Measurements from ENCODE around the gene CALD1. TPM values are rescaled to one million over a fixed set of nuclear protein-coding genes. Genes with fewer than 3 reads are reported as not detected.

The CALD1 gene
- polyA plus RNA-seq, 1 donor from 2014 or later, result 8.0 TPM

- no peak overlapping the region for H3K27ac ChIP-seq (ENCODE audit: low read length)
- no peaks in the 10 kb centered on the region for H3K9me3 ChIP-seq (ENCODE audit: low read length)
- H3K4me3 ChIP-seq (ENCODE audit: low read length), result no peak overlapping the region
- no peaks in the 10 kb centered on the region for H3K36me3 ChIP-seq (ENCODE audit: insufficient read depth, low read length)
- no peaks in the 10 kb centered on the region for H3F3A ChIP-seq (ENCODE audit: insufficient read depth, low read length, poor library complexity, severe bottlenecking)
- H3K4me2 ChIP-seq (ENCODE audit: low read length), result no peak overlapping the region
- no peak overlapping the region for H3K9ac ChIP-seq (ENCODE audit: low read length)
- no peaks in the 10 kb centered on the region for H4K20me1 ChIP-seq (ENCODE audit: insufficient read depth)
- no peaks in the 10 kb centered on the region for H3K27me3 ChIP-seq (ENCODE audit: insufficient read depth, low read depth, low read length)
- no peak overlapping the region for H2AFZ ChIP-seq (ENCODE audit: low read depth, low read length)
- TF ChIP-seq MXI1 (conservative IDR thresholded peaks at IDR 0.05; ENCODE audit: poor library complexity, severe bottlenecking), result no peak
- no peak for TF ChIP-seq TAF1 (IDR thresholded peaks at IDR 0.05; ENCODE audit: low read depth)
- TF ChIP-seq REST (IDR thresholded peaks at IDR 0.05; ENCODE audit: borderline replicate concordance), result no peak
- TF ChIP-seq EP300 (conservative IDR thresholded peaks at IDR 0.05; ENCODE audit: poor library complexity, severe bottlenecking), result no peak
- no peaks in the 10 kb centered on the region for H3K79me2 ChIP-seq (replicated peaks; ENCODE audit: insufficient read depth, low read length)
- H3K9me2 ChIP-seq (ENCODE audit: insufficient read depth, low read length), result no peaks in the 10 kb centered on the region
These were observed 71.7 kb downstream of the CALD1 start for GRCh38 chr7:134851141-134851540.

GRCh38 chr7:134852625-134853024 lies 73.2 kb downstream of the CALD1 start:
- H3K36me3 ChIP-seq (ENCODE audit: insufficient read depth, low read length), result no peaks in the 10 kb centered on the region
- H3K9me2 ChIP-seq (ENCODE audit: insufficient read depth, low read length), result no peaks in the 10 kb centered on the region
- no peaks in the 10 kb centered on the region for H4K20me1 ChIP-seq (ENCODE audit: insufficient read depth)
- no peak overlapping the region for H2AFZ ChIP-seq (ENCODE audit: low read depth, low read length)
- H3K4me2 ChIP-seq (ENCODE audit: low read length), result no peak overlapping the region
- H3K9ac ChIP-seq (ENCODE audit: low read length), result no peak overlapping the region
- H3K4me3 ChIP-seq (ENCODE audit: low read length), result no peak overlapping the region
- H3K27me3 ChIP-seq (ENCODE audit: insufficient read depth, low read depth, low read length), result no peaks in the 10 kb centered on the region
- no peaks in the 10 kb centered on the region for H3K9me3 ChIP-seq (ENCODE audit: low read length)
- H3K79me2 ChIP-seq (replicated peaks; ENCODE audit: insufficient read depth, low read length), result no peaks in the 10 kb centered on the region
- no peak for TF ChIP-seq MXI1 (conservative IDR thresholded peaks at IDR 0.05; ENCODE audit: poor library complexity, severe bottlenecking)
- no peak for TF ChIP-seq REST (IDR thresholded peaks at IDR 0.05; ENCODE audit: borderline replicate concordance)
- TF ChIP-seq CTCF (IDR thresholded peaks at IDR 0.05; ENCODE audit: poor library complexity, severe bottlenecking), result no peak
- no peak for TF ChIP-seq EZH2 (IDR thresholded peaks at IDR 0.05; ENCODE audit: borderline replicate concordance, insufficient read depth, low read length, poor library complexity, severe bottlenecking)
- TF ChIP-seq TAF1 (IDR thresholded peaks at IDR 0.05; ENCODE audit: low read depth), result no peak
- no peak for TF ChIP-seq POLR2AphosphoS5 (IDR thresholded peaks at IDR 0.05)
- TF ChIP-seq SMC3 (conservative IDR thresholded peaks at IDR 0.05; ENCODE audit: poor library complexity), result no peak
- no peak for TF ChIP-seq EP300 (conservative IDR thresholded peaks at IDR 0.05; ENCODE audit: poor library complexity, severe bottlenecking)
- TF ChIP-seq RAD21 (conservative IDR thresholded peaks at IDR 0.05), result no peak
- H3K27ac ChIP-seq (ENCODE audit: low read length), result no peak overlapping the region
- no peaks in the 10 kb centered on the region for H3F3A ChIP-seq (ENCODE audit: insufficient read depth, low read length, poor library complexity, severe bottlenecking)
